ENCODE measurements around the gene ANKRD10.
"Not testable (repeated sequence)": the region's sequence is repeated elsewhere in the genome, so short reads cannot be mapped to it uniquely, and the experiment has no call there.

Gene ANKRD10

GRCh38 chr13:110915057-110915873 lies at the start of gene ANKRD10:
Gene ANKRD10 (minus strand): TSS chr13:110915069. CDS start chr13:110914934, 135 bp downstream.
- DNase-seq = peak; percentile 98

GRCh38 chr13:110964229-110965037 lies 49.6 kb upstream of the ANKRD10 start:
- no peak for DNase-seq

- no peak for DNase-seq
Measured at GRCh38 chr13:110963554-110963970, 48.7 kb upstream of the ANKRD10 start.

GRCh38 chr13:110961959-110962358 lies 47.1 kb upstream of the ANKRD10 start:
- no peak for DNase-seq

GRCh38 chr13:110960204-110960603 lies 45.3 kb upstream of the ANKRD10 start:
- no peak for DNase-seq

GRCh38 chr13:110957931-110958330 lies 43.1 kb upstream of the ANKRD10 start:
- DNase-seq = no peak

- no peak for DNase-seq
Measured at GRCh38 chr13:110957181-110957884, 42.5 kb upstream of the ANKRD10 start.

GRCh38 chr13:110956216-110956615 lies 41.3 kb upstream of the ANKRD10 start:
- DNase-seq = not testable (repeated sequence)

GRCh38 chr13:110955608-110956007 lies 40.7 kb upstream of the ANKRD10 start:
- DNase-seq = not testable (repeated sequence)

- not testable (repeated sequence) for DNase-seq
Measured at GRCh38 chr13:110955072-110955503, 40.2 kb upstream of the ANKRD10 start.

- DNase-seq = not testable (repeated sequence)
Measured at GRCh38 chr13:110954533-110954920, 39.7 kb upstream of the ANKRD10 start.

- no peak for DNase-seq
Measured at GRCh38 chr13:110953833-110954532, 39.1 kb upstream of the ANKRD10 start.

- DNase-seq = no peak
Measured at GRCh38 chr13:110953416-110953815, 38.5 kb upstream of the ANKRD10 start.

- not testable (repeated sequence) for DNase-seq
Measured at GRCh38 chr13:110952135-110952534, 37.3 kb upstream of the ANKRD10 start.

- no peak for DNase-seq
Measured at GRCh38 chr13:110950819-110951570, 36.1 kb upstream of the ANKRD10 start.

GRCh38 chr13:110950356-110950755 lies 35.5 kb upstream of the ANKRD10 start:
- DNase-seq = no peak

GRCh38 chr13:110949628-110950027 lies 34.8 kb upstream of the ANKRD10 start:
- no peak for DNase-seq

- DNase-seq = no peak
Measured at GRCh38 chr13:110949116-110949515, 34.2 kb upstream of the ANKRD10 start.

GRCh38 chr13:110947338-110947737 lies 32.5 kb upstream of the ANKRD10 start:
- DNase-seq = not testable (repeated sequence)

- no peak for DNase-seq
Measured at GRCh38 chr13:110945928-110946570, 31.2 kb upstream of the ANKRD10 start.

Measured in NCI-H2081 (cell line).